GM12892 (cell line): ENCODE data around the gene ATP10D.

Experiments used
- POLR2A ChIP-seq: IDR thresholded peaks from 2 replicates; pipeline ENCODE4 v1.6.1; 2011; ENCODE audit warnings: low read depth, low read length, control low read depth
- POLR2AphosphoS5 ChIP-seq: IDR thresholded peaks from 2 replicates; pipeline ENCODE4 v1.6.1; 2011; ENCODE audit warnings: low read depth, low read length, control low read depth
- TAF1 ChIP-seq: IDR thresholded peaks from 2 replicates; pipeline ENCODE4 v1.6.1; 2011; ENCODE audit warnings: low read depth, mild to moderate bottlenecking, control low read depth, low read length, borderline replicate concordance

DNA sequence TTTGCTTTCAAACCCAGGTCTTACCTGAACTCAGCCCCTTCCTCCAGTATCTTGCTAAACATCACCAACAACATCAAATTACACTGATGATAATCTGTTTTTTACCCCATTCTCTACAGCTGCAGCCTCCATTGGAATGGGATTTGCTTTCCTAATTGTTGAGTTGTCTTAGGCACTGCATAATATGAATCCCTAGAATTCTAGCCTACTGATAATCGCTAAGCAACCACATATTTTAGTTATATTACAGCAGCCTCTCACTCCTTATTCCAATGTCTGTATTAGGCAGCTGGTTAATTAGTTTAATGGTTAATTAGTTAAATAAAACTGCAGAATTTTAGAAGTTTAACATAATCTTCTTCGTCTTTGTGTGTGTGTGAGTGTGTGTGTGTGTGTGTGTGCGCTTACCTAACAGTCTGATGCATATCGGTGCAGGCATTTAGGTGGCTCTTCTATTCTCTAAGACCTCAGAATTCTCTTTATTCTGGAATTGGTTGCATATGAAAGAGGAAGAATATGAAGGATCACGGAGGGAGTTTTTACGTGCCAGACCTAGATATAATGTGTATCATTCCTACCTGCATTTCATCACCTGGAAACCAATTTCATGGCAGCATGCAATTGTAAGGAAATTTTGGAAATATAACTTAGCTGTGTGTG lies 16.2 kb upstream of the ATP10D start:
- no peak for TF ChIP-seq POLR2AphosphoS5
- no peak for TF ChIP-seq POLR2A
- TF ChIP-seq TAF1: no peak
